HG03280 (cell line): ENCODE results near the gene NAA50.

Experiments used
- ATAC-seq: cut with Tn5 transposase; IDR thresholded peaks from one replicate; pipeline ENCODE4 v1.9.1; 2021; ENCODE audit warnings: mild to moderate bottlenecking, moderate library complexity; ENCODE audit not compliant: unreplicated experiment

Gene NAA50

GRCh38 chr3:113743006-113743630 is 2.9 kb downstream of the NAA50 start:
- ATAC-seq = no peak

DNA sequence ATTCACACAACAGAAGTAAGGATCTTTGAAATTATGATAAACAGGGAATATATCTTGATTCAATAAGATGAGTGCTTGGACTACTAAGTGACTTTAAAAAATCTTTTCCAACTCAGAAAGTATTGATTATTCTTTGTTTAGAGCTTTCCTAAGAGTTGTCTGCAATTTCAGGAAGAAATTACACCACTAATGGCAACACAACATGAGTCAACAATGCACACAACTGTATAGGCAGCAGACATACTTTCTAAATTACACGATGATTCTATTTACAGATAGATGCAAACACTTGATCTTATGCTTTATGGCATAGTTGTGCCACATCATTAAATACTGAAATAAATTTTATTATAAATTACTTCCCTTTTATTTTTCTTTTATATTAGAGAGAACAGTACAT is 4.4 kb downstream of the NAA50 start:
- no peak for ATAC-seq

DNA sequence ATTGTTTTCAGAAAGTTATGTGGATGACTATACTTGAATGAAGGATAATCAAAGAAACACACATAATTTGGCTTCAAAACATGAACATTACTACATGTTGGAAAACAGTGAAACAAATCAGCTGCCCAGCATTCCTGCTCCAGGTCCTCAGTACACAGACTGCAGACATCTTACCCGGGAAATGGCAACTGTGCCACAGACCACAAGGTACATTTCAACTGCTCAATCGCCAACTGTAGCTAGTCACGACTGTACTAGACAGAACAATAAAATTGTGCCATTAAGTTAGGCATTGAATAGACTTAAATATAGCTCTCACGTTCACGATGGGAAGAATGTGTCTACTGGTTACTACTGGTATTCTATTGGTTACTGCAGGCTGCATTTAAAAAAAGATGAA is 5.0 kb downstream of the NAA50 start:
- no peak for ATAC-seq

GRCh38 chr3:113736548-113737089 is 9.4 kb downstream of the NAA50 start:
- ATAC-seq = peak; percentile 61

GRCh38 chr3:113731694-113732093 is 14.4 kb downstream of the NAA50 start:
- ATAC-seq = no peak

DNA sequence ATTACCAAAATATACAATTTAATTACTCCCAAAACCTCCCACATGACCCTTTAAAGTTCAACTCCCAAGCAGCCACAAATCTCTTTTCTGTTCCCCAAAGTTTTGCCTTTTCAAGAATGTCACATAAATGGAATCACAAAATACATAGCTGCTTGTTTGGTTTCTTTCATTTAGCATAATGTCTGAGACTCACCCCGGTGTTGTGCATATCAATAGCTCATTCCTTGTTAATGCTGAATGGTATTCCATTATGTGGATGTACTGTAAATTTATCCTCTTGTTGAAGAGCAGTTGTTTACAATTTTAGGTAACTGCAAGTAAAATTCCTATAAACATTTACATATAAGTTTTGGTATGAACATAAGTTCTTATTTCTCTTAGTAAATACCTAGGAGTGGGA is 15.5 kb downstream of the NAA50 start:
- ATAC-seq = no peak

GRCh38 chr3:113728661-113729060 is 17.4 kb downstream of the NAA50 start:
- ATAC-seq = no peak

DNA sequence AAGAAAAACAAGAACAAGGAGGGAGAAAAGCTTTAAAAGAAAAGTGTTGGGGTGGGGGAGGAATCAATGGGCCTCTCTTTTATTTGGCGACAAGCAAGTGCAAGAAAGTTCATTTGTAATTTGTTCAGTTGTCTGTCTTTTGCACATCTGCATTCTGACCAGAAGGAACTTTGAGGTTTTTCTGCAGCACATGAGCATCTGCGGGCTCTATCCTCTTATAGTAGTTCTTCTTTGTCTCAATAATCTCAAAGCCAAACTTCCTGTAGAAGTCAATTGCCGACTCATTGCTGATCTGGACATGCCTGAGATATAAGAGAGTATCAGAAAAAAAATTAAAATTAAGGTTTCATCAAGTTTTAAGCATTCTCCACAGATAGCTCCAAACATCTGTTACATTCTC is 24.4 kb downstream of the NAA50 start:
- no peak for ATAC-seq

GRCh38 chr3:113719758-113720157 is 26.3 kb downstream of the NAA50 start:
- no peak for ATAC-seq

GRCh38 chr3:113719294-113719693 is 26.8 kb downstream of the NAA50 start:
- ATAC-seq = no peak

DNA sequence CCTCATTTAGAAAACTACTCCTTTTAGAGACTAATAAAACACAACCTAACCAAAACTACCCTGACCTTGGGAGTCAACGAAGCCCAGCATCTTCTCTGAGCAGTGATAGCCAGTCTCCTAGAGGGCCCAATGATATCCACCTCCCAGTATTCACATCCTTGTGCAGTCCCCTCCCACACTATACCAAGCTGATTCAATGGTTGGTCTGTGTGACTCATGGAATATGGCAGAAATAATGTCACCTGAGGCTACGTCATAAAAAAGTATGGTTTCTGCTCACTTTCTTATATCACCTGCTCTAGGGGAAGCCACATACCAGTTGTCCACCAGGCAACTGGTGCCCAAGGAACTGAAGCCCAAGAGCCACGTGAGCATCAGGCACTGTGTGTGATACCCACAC is 28.2 kb downstream of the NAA50 start:
- ATAC-seq = no peak

DNA sequence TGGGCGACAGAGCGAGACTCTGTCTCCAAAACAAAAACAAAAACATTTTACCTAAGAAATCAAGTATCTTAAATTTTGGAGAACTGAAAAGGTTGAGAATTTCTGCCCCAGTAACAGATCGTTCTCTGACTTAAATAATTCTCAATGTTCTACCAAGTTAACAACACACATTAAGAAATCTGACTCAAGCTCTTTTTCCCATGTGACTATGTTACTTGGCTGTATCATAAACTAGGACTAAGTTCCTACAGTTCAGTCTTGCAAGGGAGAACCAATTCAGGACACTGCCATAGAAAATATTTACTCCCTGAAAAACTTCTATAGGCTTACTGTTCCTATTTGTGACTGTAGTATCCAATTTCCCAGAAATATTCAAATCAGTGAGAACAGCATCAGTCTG is 28.7 kb downstream of the NAA50 start:
- no peak for ATAC-seq

DNA sequence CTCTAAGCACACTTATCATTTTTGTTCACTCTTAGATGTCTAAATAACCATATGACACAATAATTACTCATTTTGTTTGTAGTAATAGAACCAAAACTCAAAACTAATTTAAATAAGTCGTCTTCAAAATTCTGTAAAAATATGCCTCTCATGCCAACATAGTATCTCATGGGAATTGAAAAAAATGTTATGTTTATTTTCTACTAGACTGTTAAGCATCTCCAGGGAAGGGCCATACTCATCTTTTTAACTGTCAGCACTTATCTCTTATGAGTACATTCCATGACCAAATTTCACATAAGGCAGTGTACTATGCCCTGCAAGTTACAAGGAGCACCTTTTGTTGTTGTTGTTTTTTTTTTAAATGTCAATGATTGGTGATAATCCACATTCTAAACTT is 31.3 kb downstream of the NAA50 start:
- no peak for ATAC-seq

DNA sequence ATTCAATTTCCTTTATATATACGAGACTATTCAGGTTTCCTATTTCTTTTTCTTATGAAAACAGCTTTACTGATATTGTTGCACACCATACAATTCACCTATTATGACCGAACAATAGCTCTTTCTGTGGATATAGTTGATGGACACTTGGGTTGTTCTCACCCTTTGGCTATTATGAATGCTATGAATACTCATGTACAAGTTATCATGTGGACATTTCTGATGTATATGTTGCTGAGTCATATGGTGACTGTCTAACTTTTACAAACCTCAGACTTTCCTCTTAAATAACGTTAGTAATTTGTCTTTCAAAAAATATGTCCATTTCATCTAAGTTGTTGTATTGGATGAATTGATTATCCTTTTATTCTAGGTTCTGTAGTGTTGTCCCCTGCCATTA is 33.9 kb downstream of the NAA50 start:
- ATAC-seq = no peak

DNA sequence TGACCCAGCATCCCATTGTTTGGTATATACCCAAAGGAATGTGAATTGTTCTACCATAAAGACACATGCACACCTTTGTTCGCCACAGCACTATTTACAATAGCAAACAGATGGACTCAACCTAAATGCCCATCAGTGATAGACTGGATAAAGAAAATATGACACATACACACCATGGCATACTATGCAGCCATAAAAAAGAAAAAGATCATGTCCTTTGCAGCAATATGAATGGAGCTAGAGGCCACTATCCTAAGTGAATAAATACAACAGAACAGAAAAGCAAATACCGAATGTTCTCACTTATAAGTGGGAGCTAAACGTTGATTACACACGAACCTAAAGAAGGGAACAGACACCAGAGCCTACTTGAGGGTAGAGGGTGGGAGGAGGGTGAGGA is 38.2 kb downstream of the NAA50 start:
- no peak for ATAC-seq

DNA sequence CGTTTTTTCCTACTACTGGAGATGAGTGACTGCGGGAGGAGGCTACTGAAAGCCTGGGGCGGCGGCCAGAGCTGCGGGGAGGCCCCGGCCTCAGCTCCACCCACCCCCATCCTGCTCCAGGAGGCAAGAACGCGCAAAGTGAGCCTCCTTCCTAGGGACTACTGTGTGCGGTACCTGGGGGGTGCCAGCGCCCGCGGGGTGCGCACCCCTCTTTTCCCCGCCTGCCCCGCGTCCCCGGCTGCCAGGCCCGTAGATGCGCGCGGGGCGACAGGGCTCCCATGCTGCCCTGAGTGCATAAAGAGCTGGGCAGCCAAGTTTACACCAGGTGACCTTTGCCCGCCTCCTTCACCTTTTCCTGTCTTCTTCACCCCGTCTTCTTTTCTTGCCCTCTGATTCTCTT is 47.1 kb downstream of the NAA50 start:
- ATAC-seq = no peak

- ATAC-seq = no peak
These were observed 47.8 kb downstream of the NAA50 start for GRCh38 chr3:113698213-113698742.

GRCh38 chr3:113697500-113698090 is 48.5 kb downstream of the NAA50 start:
- ATAC-seq = no peak

DNA sequence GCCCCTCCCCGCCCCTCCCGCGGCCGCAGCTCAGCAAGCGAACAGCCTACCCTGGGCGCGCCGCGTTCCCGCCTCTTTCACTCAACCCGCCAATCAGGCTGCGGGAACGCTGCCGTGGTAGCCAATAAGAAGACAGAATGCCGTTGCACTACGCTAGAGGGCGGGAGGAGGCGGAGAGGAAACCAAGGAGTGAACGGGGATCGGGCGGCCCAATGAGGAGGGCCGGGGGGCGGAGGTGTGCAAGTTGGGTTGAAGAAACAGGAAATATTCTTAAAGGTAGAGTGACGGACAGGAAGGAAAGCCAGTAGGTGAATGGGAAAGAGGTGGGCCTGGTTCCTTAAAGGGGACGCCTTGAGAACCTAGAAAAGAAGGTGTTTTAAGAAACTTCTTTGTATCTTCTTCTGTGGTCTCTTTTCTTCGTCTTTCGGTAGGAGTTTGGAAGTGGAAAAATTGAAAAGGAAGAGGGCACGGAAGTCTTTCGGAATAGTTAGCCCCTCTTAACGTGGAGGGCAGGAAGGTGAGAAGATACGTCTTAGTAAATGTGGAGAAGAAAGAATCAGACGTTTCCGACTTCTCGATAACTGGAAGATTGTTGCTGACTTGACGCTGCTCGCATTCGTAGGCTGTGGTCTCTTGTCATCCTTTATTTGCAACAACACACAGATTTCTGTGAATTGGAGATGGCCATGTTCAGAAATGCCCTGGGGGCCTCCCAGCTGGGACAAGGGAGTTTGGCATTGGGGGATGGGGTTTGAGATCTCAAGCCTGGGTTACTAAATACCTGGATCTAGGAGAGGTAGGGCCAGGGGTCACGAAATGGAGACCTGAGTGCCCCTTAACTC is 49.2 kb downstream of the NAA50 start:
- ATAC-seq = peak; percentile 95

DNA sequence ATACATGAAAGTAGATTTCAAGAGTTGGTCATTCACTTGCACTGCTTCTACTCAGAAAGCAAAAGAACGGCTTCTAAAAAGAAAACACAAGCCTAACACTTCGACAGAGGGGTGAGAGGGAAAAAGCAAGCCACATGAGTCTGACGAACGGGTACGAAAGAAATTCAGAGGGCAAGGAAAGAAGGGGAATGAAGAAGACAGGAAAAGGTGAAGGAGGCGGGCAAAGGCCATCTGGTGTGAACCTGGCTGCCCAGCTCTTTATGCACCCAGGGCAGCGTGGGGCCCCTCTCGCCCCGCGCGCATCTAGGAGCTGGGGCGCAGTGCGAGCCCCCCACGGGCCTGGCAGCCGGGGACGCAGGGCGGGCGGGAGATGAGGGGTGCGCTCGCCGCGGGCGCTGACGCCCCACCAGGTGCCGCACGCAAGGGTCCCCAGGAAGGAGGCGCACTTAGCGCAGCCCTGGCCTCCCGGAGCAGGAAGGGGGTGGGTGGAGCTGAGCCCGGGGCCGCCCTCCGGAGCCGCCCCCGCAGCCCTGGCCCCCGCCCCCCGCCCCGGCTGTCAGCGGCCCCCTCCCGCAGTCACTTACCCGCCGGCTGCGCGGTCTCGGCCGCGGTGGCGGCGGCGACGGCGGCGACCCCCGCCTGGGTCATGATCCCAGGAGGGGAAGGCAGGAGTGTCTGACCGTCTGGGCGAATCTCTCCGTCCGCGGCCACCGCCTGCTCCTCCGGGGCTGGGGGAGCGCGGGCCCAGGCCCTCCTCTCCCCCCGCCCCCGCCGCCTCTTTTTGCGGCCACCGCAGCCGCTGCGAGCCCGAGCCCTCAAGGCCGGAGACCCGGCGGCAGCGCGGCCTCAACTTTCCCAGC is 50.0 kb downstream of the NAA50 start, which contains the start of gene USF3:
Gene USF3 (minus strand): TSS at position 857 of the 860 bp plus-strand sequence. CDS start 21,764 bp downstream, outside the sequence.
- ATAC-seq = peak; percentile 57

DNA sequence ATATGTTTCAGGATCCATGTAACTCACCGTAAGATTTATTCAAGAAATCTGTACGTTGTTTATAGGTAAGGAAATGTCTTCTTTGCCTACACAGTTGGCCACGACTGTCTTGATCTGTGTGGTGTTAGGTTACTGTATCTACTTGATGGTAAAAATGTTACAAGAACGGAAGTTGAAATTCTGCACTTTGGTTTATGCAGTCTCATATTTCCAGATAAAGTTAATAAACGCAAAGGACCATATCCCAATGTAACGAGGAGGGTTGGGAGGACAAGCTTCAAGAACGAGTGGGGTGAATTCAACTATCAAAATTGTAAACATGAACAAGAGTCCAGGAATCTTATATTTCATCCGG is 50.6 kb downstream of the NAA50 start:
- no peak for ATAC-seq
